K562 (cell line): ENCODE data around the gene ARL14. TPM values are rescaled to one million over a fixed set of nuclear protein-coding genes. Genes with fewer than 3 reads are reported as not detected.

ENCODE experiments used
- ATAC-seq: fragments of 200-7000 bp; cut with Tn5 transposase; 3 replicates; pipeline ENCODE4 v1.9.1; 2020; ENCODE audit warnings: moderate library complexity
- BruUV-seq: library from RNA; stranded (reverse); fragments of 400-500 nt; replicated peaks from 2 replicates; lab custom pipeline; 2021; lab: Mats Ljungman, UMichigan
- CTCF ChIA-PET: fragments of 300-600 bp; formaldehyde crosslinking; extraction: SDS; loops from one replicate; lab custom pipeline; 2021; ENCODE audit warnings: low intra/inter-chr PET ratio; lab: Yijun Ruan, JAX
- POLR2A ChIA-PET: fragments of 300-600, 350-650 bp; sonication (Branson Sonifier 250); formaldehyde crosslinking; extraction: SDS; loops from one replicate; lab custom pipeline; 2021; ENCODE audit warnings: antibody characterized with exemption, inconsistent platforms; lab: Yijun Ruan, JAX
- DNase-seq, 4 experiments: peaks; one replicate each; pipeline versions ENCODE4 v3.0.0 to v3.0.0-alpha.2; 2011 to 2018; ENCODE audit warnings: low spot score in 3 of 4, mixed read lengths in 3 of 4; ENCODE audit errors: extremely low read depth in 1 of 4
- FAIRE-seq: peaks from 2 replicates; lab custom pipeline; 2011; peaks lifted over from hg19 to GRCh38; lab: Jason Lieb, UNC
- H2AFZ ChIP-seq: 2 replicates; pipeline ENCODE4 v1.6.0; 2011; ENCODE audit warnings: low read depth, low read length, control low read depth, inconsistent platforms
- H3K27ac ChIP-seq: fragments of 200-600 bp; 3 replicates; pipeline ENCODE4 v1.8.0; 2011; ENCODE audit warnings: low read depth, mild to moderate bottlenecking, control low read depth, inconsistent platforms, low read length, moderate library complexity, mixed read lengths; ENCODE audit errors: extremely low read depth
- H3K27me3 ChIP-seq, 2 experiments: fragments of 300-600 bp in 1 of 2; 2 replicates in 1 of 2; 3 replicates in 1 of 2; pipeline versions ENCODE4 v1.6.0 to v1.8.0; 2011; ENCODE audit warnings: inconsistent platforms in 2 of 2, low read length in 2 of 2, mild to moderate bottlenecking in 1 of 2, mixed read lengths in 1 of 2, moderate library complexity in 1 of 2; ENCODE audit not compliant: control insufficient read depth in 2 of 2, insufficient read depth in 2 of 2
- H3K36me3 ChIP-seq: fragments of 300-600 bp; 3 replicates; pipeline ENCODE4 v1.8.0; 2011; ENCODE audit warnings: mild to moderate bottlenecking, low read length, inconsistent platforms; ENCODE audit not compliant: control insufficient read depth, insufficient read depth
- H3K4me1 ChIP-seq, 2 experiments: fragments of 200-600 bp in 1 of 2; replicated peaks in 1 of 2; 2 replicates in 1 of 2; 3 replicates in 1 of 2; pipeline versions ENCODE4 v1.5.1 to v1.8.0; 2011; ENCODE audit warnings: inconsistent platforms in 2 of 2, low read length in 2 of 2, mild to moderate bottlenecking in 1 of 2, mixed read lengths in 1 of 2, moderate library complexity in 1 of 2; ENCODE audit not compliant: control insufficient read depth in 2 of 2, insufficient read depth in 2 of 2
- H3K4me2 ChIP-seq: 2 replicates; pipeline ENCODE4 v1.6.1; 2011; ENCODE audit warnings: low read length, control low read depth, inconsistent platforms, mixed read lengths; ENCODE audit not compliant: insufficient read depth
- H3K4me3 ChIP-seq: fragments of 200-600 bp; sonication (generic), shearing (Covaris generic); 2 replicates; pipeline ENCODE4 v1.5.1; 2016; ENCODE audit warnings: control low read depth, inconsistent platforms
- H3K79me2 ChIP-seq: fragments of 200-600 bp; 3 replicates; pipeline ENCODE4 v1.8.0; 2011; ENCODE audit warnings: low read length, inconsistent platforms; ENCODE audit not compliant: control insufficient read depth, insufficient read depth
- H3K9ac ChIP-seq, 2 experiments: 2 replicates each; pipeline versions ENCODE4 v1.6.0 to v1.6.1; 2011; ENCODE audit warnings: low read depth in 2 of 2, low read length in 2 of 2, control low read depth in 1 of 2, inconsistent platforms in 1 of 2, mild to moderate bottlenecking in 1 of 2, mixed read lengths in 1 of 2; ENCODE audit not compliant: insufficient read depth in 1 of 2
- H3K9me1 ChIP-seq: one replicate; pipeline ENCODE4 v1.6.0; 2011; ENCODE audit warnings: inconsistent platforms, mild to moderate bottlenecking, low read length, moderate library complexity; ENCODE audit not compliant: control insufficient read depth, insufficient read depth
- H3K9me3 ChIP-seq: replicated peaks from 2 replicates; pipeline ENCODE4 v1.5.1; 2011; ENCODE audit warnings: low read depth, low read length, inconsistent platforms; ENCODE audit not compliant: control insufficient read depth, insufficient read depth
- H4K20me1 ChIP-seq: replicated peaks from 2 replicates; pipeline ENCODE4 v1.6.1; 2011; ENCODE audit warnings: low read length, inconsistent platforms, mixed read lengths; ENCODE audit not compliant: control insufficient read depth, insufficient read depth
- CHD2 ChIP-seq: IDR thresholded peaks from 2 replicates; pipeline ENCODE4 v1.6.1; 2011; ENCODE audit warnings: low read depth, low read length
- DPF2 ChIP-seq: fragments of 450-650 bp; IDR thresholded peaks from 2 replicates; pipeline ENCODE4 v1.6.1; 2016
- HDGF ChIP-seq: fragments of 450-650 bp; IDR thresholded peaks from 2 replicates; pipeline ENCODE4 v1.6.1; 2016
- MYC ChIP-seq, 2 experiments: fragments of 250-450 bp in 1 of 2; sonication (Bioruptor Pico) in 1 of 2; IDR thresholded peaks; 2 replicates each; pipeline versions ENCODE4 v1.5.1 to v1.6.1; 2012 to 2021; ENCODE audit warnings: low read depth in 2 of 2, borderline replicate concordance in 1 of 2, improper control_type of control experiment in 1 of 2, low read length in 1 of 2, mild to moderate bottlenecking in 1 of 2, moderate library complexity in 1 of 2
- NUFIP1 ChIP-seq: fragments of 450-650 bp; IDR thresholded peaks from 2 replicates; pipeline ENCODE4 v1.6.1; 2018; ENCODE audit not compliant: partially characterized antibody
- POLR2AphosphoS5 ChIP-seq: IDR thresholded peaks from 2 replicates; pipeline ENCODE4 v1.6.1; 2011; ENCODE audit warnings: mild to moderate bottlenecking, low read depth, low read length, moderate library complexity; ENCODE audit not compliant: control insufficient read depth, insufficient read depth
- PRPF4 ChIP-seq: fragments of 200-400 bp; formaldehyde crosslinking; IDR thresholded peaks from one replicate; pipeline ENCODE4 v1.6.1; 2017; ENCODE audit warnings: low read length, low read depth, mild to moderate bottlenecking; ENCODE audit not compliant: insufficient read depth, poor library complexity, severe bottlenecking
- RAD21 ChIP-seq, 2 experiments: fragments of 250-450 bp in 1 of 2; fragments of 450-650 bp in 1 of 2; sonication (Bioruptor Pico) in 1 of 2; formaldehyde crosslinking in 1 of 2; IDR thresholded peaks in 1 of 2; conservative IDR thresholded peaks in 1 of 2; 2 replicates each; pipeline versions ENCODE4 v1.4.0 to v1.8.0; 2020 to 2022; ENCODE audit warnings: mild to moderate bottlenecking in 2 of 2, moderate library complexity in 1 of 2
- SAFB2 ChIP-seq: fragments of 200-400 bp; formaldehyde crosslinking; IDR thresholded peaks from 2 replicates; pipeline ENCODE4 v1.6.1; 2018; ENCODE audit warnings: borderline replicate concordance, low read length, low read depth, moderate library complexity; ENCODE audit not compliant: severe bottlenecking
- SMC3 ChIP-seq: conservative IDR thresholded peaks from 2 replicates; pipeline ENCODE4 v1.6.1; 2011; ENCODE audit warnings: low read depth, low read length, improper control_type of control experiment; ENCODE audit not compliant: insufficient read depth
- ZKSCAN8 ChIP-seq: fragments of 200-800 bp; sonication (Bioruptor generic); IDR thresholded peaks from 2 replicates; pipeline ENCODE4 v1.6.1; 2016; ENCODE audit warnings: missing genetic modification characterization, missing compliant biosample characterization
- ZNF3 ChIP-seq: fragments of 250-450 bp; sonication (Bioruptor Pico); IDR thresholded peaks from 2 replicates; pipeline ENCODE4 v1.5.0; 2021; ENCODE audit warnings: mild to moderate bottlenecking, moderate library complexity
- WGBS: fragments of 100-300 bp; shearing (Covaris generic); methylation state at CpG from one replicate; pipeline ENCODE4 v1.1.6; 2016; ENCODE audit warnings: low coverage, mixed read lengths; ENCODE audit not compliant: insufficient coverage; ENCODE audit errors: missing lambda C conversion rate; 5-methylcytosine and 5-hydroxymethylcytosine counted together
- in situ Hi-C: fragments of 300-500 bp; cut with MboI; formaldehyde crosslinking; loops from 4 replicates; pipeline ENCODE4 v1.15.0; 2018; ENCODE audit warnings: inconsistent platforms, mixed read lengths
- intact Hi-C: fragments of 100-400 bp; cut with micrococcal nuclease; formaldehyde crosslinking; loops from 2 replicates; pipeline ENCODE4 v1.14.2; 2022
- polyA plus RNA-seq, 8 experiments: library from polyadenylated mRNA; depleted of rRNA in 4 of 8; stranded (reverse) in 5 of 8; unstranded in 3 of 8; fragments of >200 nt; fragmentation: Nextera tagmentation in 2 of 8; fragmentation: Illumina TruSeq in 1 of 8; extraction: Ambion mirVana in 2 of 8; extraction: Trizol in 1 of 8; gene quantifications; 2 replicates each; pipeline versions ENCODE4 v1.2.1 to v1.2.3, GENCODE V29; 2011 to 2014; ENCODE audit warnings: inconsistent platforms in 1 of 8, missing spikeins in 1 of 8
- total RNA-seq, 7 experiments: library from RNA; depleted of rRNA in 6 of 7; stranded (reverse); fragments of >200 nt in 6 of 7; fragmentation: Illumina TruSeq in 2 of 7; extraction: Trizol in 2 of 7; gene quantifications; 2 replicates each; pipeline versions ENCODE4 v1.2.1 to v1.2.3, GENCODE V29; 2011 to 2021; ENCODE audit warnings: low replicate concordance in 1 of 7
- TF ChIP-seq, protein P1 (sequence below): fragments of 450-650 bp; IDR thresholded peaks from 2 replicates; pipeline ENCODE4 v1.6.1; 2017; ENCODE audit warnings: antibody characterized with exemption, mild to moderate bottlenecking
- TF ChIP-seq, protein P2 (sequence below), 3 experiments: IDR thresholded peaks in 2 of 3; conservative IDR thresholded peaks in 1 of 3; 2 replicates each; pipeline ENCODE4 v1.5.1; 2011 to 2012; ENCODE audit warnings: low read length in 3 of 3, mild to moderate bottlenecking in 3 of 3, control low read depth in 2 of 3, improper control_type of control experiment in 1 of 3, inconsistent platforms in 1 of 3, low read depth in 1 of 3, mixed read lengths in 1 of 3, moderate library complexity in 1 of 3; ENCODE audit not compliant: insufficient read depth in 2 of 3

Gene ARL14
- total and polyA plus RNA-seq, 9 of the 15 experiments (the other 6 are each of a cell fraction or from before 2014, with no cell fraction given): not detected

DNA sequence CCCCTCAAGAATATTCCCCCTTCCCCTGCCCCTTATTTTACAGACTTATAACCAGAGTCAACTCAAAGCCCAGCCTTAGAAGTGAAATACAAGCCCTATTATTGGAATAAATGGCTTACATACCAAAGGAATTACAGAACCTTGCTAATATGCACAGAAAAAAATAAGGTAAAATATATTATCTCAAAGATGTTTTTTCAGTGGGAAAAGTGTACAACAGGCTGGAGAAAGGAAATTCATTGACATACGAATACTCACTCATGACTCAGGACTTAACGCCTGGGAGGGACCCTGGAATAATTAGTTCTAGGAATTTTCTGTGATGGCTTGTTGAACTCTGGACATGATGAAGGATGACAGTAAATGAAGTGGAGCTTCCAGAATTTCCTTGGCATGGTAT lies 27.0 kb downstream of the ARL14 start (continued):
- TF ChIP-seq, protein P1, sequence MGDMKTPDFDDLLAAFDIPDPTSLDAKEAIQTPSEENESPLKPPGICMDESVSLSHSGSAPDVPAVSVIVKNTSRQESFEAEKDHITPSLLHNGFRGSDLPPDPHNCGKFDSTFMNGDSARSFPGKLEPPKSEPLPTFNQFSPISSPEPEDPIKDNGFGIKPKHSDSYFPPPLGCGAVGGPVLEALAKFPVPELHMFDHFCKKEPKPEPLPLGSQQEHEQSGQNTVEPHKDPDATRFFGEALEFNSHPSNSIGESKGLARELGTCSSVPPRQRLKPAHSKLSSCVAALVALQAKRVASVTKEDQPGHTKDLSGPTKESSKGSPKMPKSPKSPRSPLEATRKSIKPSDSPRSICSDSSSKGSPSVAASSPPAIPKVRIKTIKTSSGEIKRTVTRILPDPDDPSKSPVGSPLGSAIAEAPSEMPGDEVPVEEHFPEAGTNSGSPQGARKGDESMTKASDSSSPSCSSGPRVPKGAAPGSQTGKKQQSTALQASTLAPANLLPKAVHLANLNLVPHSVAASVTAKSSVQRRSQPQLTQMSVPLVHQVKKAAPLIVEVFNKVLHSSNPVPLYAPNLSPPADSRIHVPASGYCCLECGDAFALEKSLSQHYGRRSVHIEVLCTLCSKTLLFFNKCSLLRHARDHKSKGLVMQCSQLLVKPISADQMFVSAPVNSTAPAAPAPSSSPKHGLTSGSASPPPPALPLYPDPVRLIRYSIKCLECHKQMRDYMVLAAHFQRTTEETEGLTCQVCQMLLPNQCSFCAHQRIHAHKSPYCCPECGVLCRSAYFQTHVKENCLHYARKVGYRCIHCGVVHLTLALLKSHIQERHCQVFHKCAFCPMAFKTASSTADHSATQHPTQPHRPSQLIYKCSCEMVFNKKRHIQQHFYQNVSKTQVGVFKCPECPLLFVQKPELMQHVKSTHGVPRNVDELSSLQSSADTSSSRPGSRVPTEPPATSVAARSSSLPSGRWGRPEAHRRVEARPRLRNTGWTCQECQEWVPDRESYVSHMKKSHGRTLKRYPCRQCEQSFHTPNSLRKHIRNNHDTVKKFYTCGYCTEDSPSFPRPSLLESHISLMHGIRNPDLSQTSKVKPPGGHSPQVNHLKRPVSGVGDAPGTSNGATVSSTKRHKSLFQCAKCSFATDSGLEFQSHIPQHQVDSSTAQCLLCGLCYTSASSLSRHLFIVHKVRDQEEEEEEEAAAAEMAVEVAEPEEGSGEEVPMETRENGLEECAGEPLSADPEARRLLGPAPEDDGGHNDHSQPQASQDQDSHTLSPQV: no peak
- no peak for TF ChIP-seq ZNF3 (CRISPR knock-in tag)
- TF ChIP-seq POLR2AphosphoS5: no peak
- no peak for TF ChIP-seq DPF2
- TF ChIP-seq HDGF: no peak
- TF ChIP-seq CHD2: no peak
- no peak for TF ChIP-seq ZKSCAN8 (CRISPR knock-in tag)

DNA sequence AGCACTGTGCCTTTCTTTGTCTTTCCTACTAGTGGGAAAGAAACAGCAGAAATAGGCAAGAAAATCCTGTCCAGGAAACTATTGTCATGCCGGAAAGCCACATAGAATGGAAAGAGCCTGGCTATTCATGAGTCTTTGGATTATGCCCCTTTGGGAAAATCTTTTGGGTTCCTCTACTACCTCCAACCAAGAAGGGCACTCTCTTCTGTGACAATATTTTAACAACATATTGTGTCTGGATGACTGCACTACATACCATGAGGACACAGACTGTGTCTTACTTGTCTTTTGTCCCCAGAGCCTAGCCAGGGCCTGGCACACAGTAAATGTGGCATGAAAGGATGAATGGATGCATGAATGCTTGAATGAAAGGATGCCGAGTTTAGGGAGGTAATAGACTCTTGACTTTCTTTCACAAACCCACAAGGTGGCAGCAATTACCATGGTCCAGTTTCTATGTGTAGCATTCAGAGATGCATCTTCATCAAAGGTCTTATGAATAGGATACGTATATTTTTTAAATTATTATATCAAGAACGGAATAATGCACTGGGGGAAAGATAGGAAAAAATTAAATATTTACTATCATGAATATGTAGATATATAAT lies 30.3 kb downstream of the ARL14 start:
- BruUV-seq: no TSS peak
- Histone ChIP-seq H3K9me3 (no peaks in the 10 kb centered on the region), H3K27ac (no peak overlapping the region), H3K4me1 (no peaks in the 10 kb centered on the region), H3K4me3 (no peak overlapping the region), H3K9me1 (no peaks in the 10 kb centered on the region), H2AFZ (no peak overlapping the region), H4K20me1 (no peaks in the 10 kb centered on the region), H3K79me2 (no peaks in the 10 kb centered on the region), H3K27me3 (no peaks in the 10 kb centered on the region), H3K36me3 (no peaks in the 10 kb centered on the region), H3K9ac (no peak overlapping the region), H3K4me2 (no peak overlapping the region)
- ChIA-PET POLR2A (no interaction called here), CTCF (interaction anchor here (1.2 kb wide), 1 partner anchor 235 kb away, joined by 3 read pairs; no protein-coding TSS in a partner anchor)
- WGBS: 1% methylated on average over 4 of the region's 4 CpGs
- intact Hi-C loops (loop anchor here (1.0 to 10.0 kb wide), 4 partner anchors 130 to 717 kb away; no protein-coding TSS in a partner anchor), in situ Hi-C loops (no loop called here)
- FAIRE-seq (peak; percentile 78), DNase-seq (peak in 2 of 4 experiments; percentile 27 to 47), ATAC-seq (peak; percentile 73)
- TF ChIP-seq PRPF4: no peak
- TF ChIP-seq, protein P2, sequence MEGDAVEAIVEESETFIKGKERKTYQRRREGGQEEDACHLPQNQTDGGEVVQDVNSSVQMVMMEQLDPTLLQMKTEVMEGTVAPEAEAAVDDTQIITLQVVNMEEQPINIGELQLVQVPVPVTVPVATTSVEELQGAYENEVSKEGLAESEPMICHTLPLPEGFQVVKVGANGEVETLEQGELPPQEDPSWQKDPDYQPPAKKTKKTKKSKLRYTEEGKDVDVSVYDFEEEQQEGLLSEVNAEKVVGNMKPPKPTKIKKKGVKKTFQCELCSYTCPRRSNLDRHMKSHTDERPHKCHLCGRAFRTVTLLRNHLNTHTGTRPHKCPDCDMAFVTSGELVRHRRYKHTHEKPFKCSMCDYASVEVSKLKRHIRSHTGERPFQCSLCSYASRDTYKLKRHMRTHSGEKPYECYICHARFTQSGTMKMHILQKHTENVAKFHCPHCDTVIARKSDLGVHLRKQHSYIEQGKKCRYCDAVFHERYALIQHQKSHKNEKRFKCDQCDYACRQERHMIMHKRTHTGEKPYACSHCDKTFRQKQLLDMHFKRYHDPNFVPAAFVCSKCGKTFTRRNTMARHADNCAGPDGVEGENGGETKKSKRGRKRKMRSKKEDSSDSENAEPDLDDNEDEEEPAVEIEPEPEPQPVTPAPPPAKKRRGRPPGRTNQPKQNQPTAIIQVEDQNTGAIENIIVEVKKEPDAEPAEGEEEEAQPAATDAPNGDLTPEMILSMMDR (IDR thresholded peaks at IDR 0.05 in 2 of 3, conservative IDR thresholded peaks at IDR 0.05 in 1 of 3; ENCODE audit: insufficient read depth in 2 of 3, low read depth in 1 of 3, low read length in 3 of 3): peak; percentile 19 to 67 (median 44); a peak in 4 of 6 replicates
- no peak for TF ChIP-seq NUFIP1
- TF ChIP-seq MYC (IDR thresholded peaks at IDR 0.05; ENCODE audit: low read depth, low read length): no peak
- no peak for TF ChIP-seq MYC (CRISPR knock-in tag; IDR thresholded peaks at IDR 0.05; ENCODE audit: borderline replicate concordance, low read depth)
- no peak for TF ChIP-seq SAFB2
- TF ChIP-seq RAD21 (CRISPR knock-in tag; conservative IDR thresholded peaks at IDR 0.05 in 1 of 2, IDR thresholded peaks at IDR 0.05 in 1 of 2): peak; percentile 71 to 73
- TF ChIP-seq SMC3: peak; percentile 46; the same call in 1 of the 2 replicates
